Gastroesophageal sphincter (tissue), 3 donors: ENCODE data around the gene GATA5.

Experiments used
- EP300 ChIP-seq: sonication (generic); formaldehyde crosslinking; IDR thresholded peaks from one replicate; pipeline ENCODE4 v1.6.1; 2017; ENCODE audit warnings: antibody characterized with exemption, mild to moderate bottlenecking
- POLR2AphosphoS5 ChIP-seq: sonication (generic); formaldehyde crosslinking; IDR thresholded peaks from one replicate; pipeline ENCODE4 v1.6.1; 2017; ENCODE audit warnings: antibody characterized with exemption
- TF ChIP-seq, protein P1 (sequence below), 4 experiments: fragments of 200-600 bp in 2 of 4; fragments of 450-650 bp in 2 of 4; sonication (generic) in 1 of 4; IDR thresholded peaks; one replicate each; pipeline ENCODE4 v1.5.1; 2017 to 2019; ENCODE audit warnings: antibody characterized with exemption in 4 of 4, mild to moderate bottlenecking in 2 of 4, moderate library complexity in 2 of 4

- TF ChIP-seq, protein P1, sequence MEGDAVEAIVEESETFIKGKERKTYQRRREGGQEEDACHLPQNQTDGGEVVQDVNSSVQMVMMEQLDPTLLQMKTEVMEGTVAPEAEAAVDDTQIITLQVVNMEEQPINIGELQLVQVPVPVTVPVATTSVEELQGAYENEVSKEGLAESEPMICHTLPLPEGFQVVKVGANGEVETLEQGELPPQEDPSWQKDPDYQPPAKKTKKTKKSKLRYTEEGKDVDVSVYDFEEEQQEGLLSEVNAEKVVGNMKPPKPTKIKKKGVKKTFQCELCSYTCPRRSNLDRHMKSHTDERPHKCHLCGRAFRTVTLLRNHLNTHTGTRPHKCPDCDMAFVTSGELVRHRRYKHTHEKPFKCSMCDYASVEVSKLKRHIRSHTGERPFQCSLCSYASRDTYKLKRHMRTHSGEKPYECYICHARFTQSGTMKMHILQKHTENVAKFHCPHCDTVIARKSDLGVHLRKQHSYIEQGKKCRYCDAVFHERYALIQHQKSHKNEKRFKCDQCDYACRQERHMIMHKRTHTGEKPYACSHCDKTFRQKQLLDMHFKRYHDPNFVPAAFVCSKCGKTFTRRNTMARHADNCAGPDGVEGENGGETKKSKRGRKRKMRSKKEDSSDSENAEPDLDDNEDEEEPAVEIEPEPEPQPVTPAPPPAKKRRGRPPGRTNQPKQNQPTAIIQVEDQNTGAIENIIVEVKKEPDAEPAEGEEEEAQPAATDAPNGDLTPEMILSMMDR (IDR thresholded peaks at IDR 0.05) = no peak
- TF ChIP-seq EP300 (no peak), POLR2AphosphoS5 (no peak)
These were observed 5.8 kb upstream of the GATA5 start for GRCh38 chr20:62481425-62482145.
